H9 (cell line): ENCODE measurements around the gene FAM13B. TPM values are rescaled to one million over a fixed set of nuclear protein-coding genes. Genes with fewer than 3 reads are reported as not detected.

Source experiments
- DNase-seq: peaks from one replicate; pipeline ENCODE4 v3.0.0-alpha.2; 2017
- H2AFZ ChIP-seq: one replicate; pipeline ENCODE4 v1.6.1; 2013; ENCODE audit warnings: mild to moderate bottlenecking, low read length, control low read depth, moderate library complexity
- H2AK5ac ChIP-seq: 2 replicates; pipeline ENCODE4 v1.6.1; 2013; ENCODE audit warnings: low read length, control low read depth, mixed read lengths; ENCODE audit not compliant: insufficient read length
- H2BK120ac ChIP-seq: one replicate; pipeline ENCODE4 v1.6.1; 2013; ENCODE audit warnings: low read depth, mild to moderate bottlenecking, low read length, control low read depth, inconsistent platforms; ENCODE audit not compliant: poor library complexity, severe bottlenecking
- H2BK12ac ChIP-seq: 2 replicates; pipeline ENCODE4 v1.6.1; 2013; ENCODE audit warnings: low read length, control low read depth, mixed read lengths, low read depth; ENCODE audit not compliant: insufficient read length
- H2BK15ac ChIP-seq: 2 replicates; pipeline ENCODE4 v1.6.1; 2013; ENCODE audit warnings: low read depth, low read length, control low read depth
- H2BK20ac ChIP-seq: one replicate; pipeline ENCODE4 v1.6.1; 2013; ENCODE audit warnings: low read depth, mild to moderate bottlenecking, low read length, control low read depth, inconsistent platforms; ENCODE audit not compliant: poor library complexity, severe bottlenecking
- H2BK5ac ChIP-seq: 2 replicates; pipeline ENCODE4 v1.6.1; 2013; ENCODE audit warnings: low read length, control low read depth, mixed read lengths; ENCODE audit not compliant: insufficient read length
- H3K14ac ChIP-seq: 2 replicates; pipeline ENCODE4 v1.6.1; 2013; ENCODE audit warnings: low read length, control low read depth; ENCODE audit not compliant: insufficient read depth
- H3K18ac ChIP-seq: 2 replicates; pipeline ENCODE4 v1.6.1; 2013; ENCODE audit warnings: low read depth, mild to moderate bottlenecking, mixed read lengths, low read length, control low read depth; ENCODE audit not compliant: insufficient read length
- H3K23ac ChIP-seq: 2 replicates; pipeline ENCODE4 v1.6.1; 2013; ENCODE audit warnings: low read length, control low read depth, mixed read lengths, low read depth; ENCODE audit not compliant: insufficient read length
- H3K23me2 ChIP-seq: 2 replicates; pipeline ENCODE4 v1.6.1; 2013; ENCODE audit warnings: low read depth, mild to moderate bottlenecking, mixed read lengths, low read length, control low read depth; ENCODE audit not compliant: insufficient read length, poor library complexity, severe bottlenecking
- H3K27ac ChIP-seq: 2 replicates; pipeline ENCODE4 v1.5.1; 2013; ENCODE audit warnings: low read length, control low read depth, mixed read lengths, low read depth; ENCODE audit not compliant: insufficient read length
- H3K27me3 ChIP-seq: 2 replicates; pipeline ENCODE4 v1.6.1; 2013; ENCODE audit warnings: low read length, control low read depth, inconsistent platforms; ENCODE audit not compliant: insufficient read depth
- H3K4ac ChIP-seq: 2 replicates; pipeline ENCODE4 v1.6.1; 2013; ENCODE audit warnings: low read depth, mild to moderate bottlenecking, control low read depth, inconsistent platforms, low read length, moderate library complexity
- H3K4me1 ChIP-seq: 2 replicates; pipeline ENCODE4 v1.6.1; 2013; ENCODE audit warnings: low read length, control low read depth, inconsistent platforms; ENCODE audit not compliant: insufficient read depth
- H3K4me2 ChIP-seq: 2 replicates; pipeline ENCODE4 v1.6.1; 2013; ENCODE audit warnings: low read length, control low read depth, mixed read lengths; ENCODE audit not compliant: insufficient read length, insufficient read depth
- H3K56ac ChIP-seq: 2 replicates; pipeline ENCODE4 v1.6.1; 2013; ENCODE audit warnings: low read depth, mild to moderate bottlenecking, mixed read lengths, low read length, control low read depth; ENCODE audit not compliant: insufficient read length
- H3K79me1 ChIP-seq: 2 replicates; pipeline ENCODE4 v1.6.1; 2013; ENCODE audit warnings: low read depth, mild to moderate bottlenecking, moderate library complexity, low read length, control low read depth, inconsistent platforms; ENCODE audit not compliant: insufficient read depth, poor library complexity, severe bottlenecking
- H3K79me2 ChIP-seq: 2 replicates; pipeline ENCODE4 v1.6.1; 2013; ENCODE audit warnings: low read length, control low read depth, inconsistent platforms; ENCODE audit not compliant: insufficient read depth
- H3K9ac ChIP-seq: 2 replicates; pipeline ENCODE4 v1.6.1; 2013; ENCODE audit warnings: low read length, control low read depth, mixed read lengths; ENCODE audit not compliant: insufficient read length; ENCODE audit errors: extremely low read depth
- H3K9me3 ChIP-seq: one replicate; pipeline ENCODE4 v1.6.1; 2013; ENCODE audit warnings: low read depth, low read length, inconsistent platforms; ENCODE audit not compliant: control insufficient read depth
- H3T11ph ChIP-seq: one replicate; pipeline ENCODE4 v1.6.1; 2013; ENCODE audit warnings: mild to moderate bottlenecking, low read length, control low read depth, inconsistent platforms
- H4K20me1 ChIP-seq: one replicate; pipeline ENCODE4 v1.6.1; 2013; ENCODE audit not compliant: control insufficient read depth, insufficient read length, insufficient read depth
- H4K5ac ChIP-seq: 2 replicates; pipeline ENCODE4 v1.6.1; 2013; ENCODE audit warnings: low read depth, mild to moderate bottlenecking, mixed read lengths, low read length, control low read depth; ENCODE audit not compliant: insufficient read length
- H4K8ac ChIP-seq: replicated peaks from 2 replicates; pipeline ENCODE4 v1.6.1; 2013; ENCODE audit warnings: low read length, control low read depth, mixed read lengths, low read depth; ENCODE audit not compliant: insufficient read length
- H4K91ac ChIP-seq: 2 replicates; pipeline ENCODE4 v1.6.1; 2013; ENCODE audit warnings: low read depth, mild to moderate bottlenecking, moderate library complexity, mixed read lengths, low read length, control low read depth; ENCODE audit not compliant: insufficient read length
- H3K27ac Mint-ChIP-seq, 3 experiments: 2 replicates in 2 of 3; 3 replicates in 1 of 3; pipeline ENCODE4 v1.8.0; 2020 to 2021; ENCODE audit warnings: mixed read lengths in 3 of 3, mild to moderate bottlenecking in 1 of 3, moderate library complexity in 1 of 3
- H3K27me3 Mint-ChIP-seq: 2 replicates; pipeline ENCODE4 v1.8.0; 2021; ENCODE audit warnings: low read depth, mild to moderate bottlenecking, moderate library complexity, mixed read lengths
- H3K36me3 Mint-ChIP-seq, 3 experiments: 2 replicates in 2 of 3; 3 replicates in 1 of 3; pipeline ENCODE4 v1.8.0; 2020 to 2021; ENCODE audit warnings: low read depth in 3 of 3, mixed read lengths in 3 of 3; ENCODE audit not compliant: insufficient read depth in 1 of 3
- H3K4me1 Mint-ChIP-seq, 2 experiments: 2 replicates each; pipeline ENCODE4 v1.8.0; 2020; ENCODE audit warnings: mixed read lengths in 2 of 2
- H3K4me3 Mint-ChIP-seq, 2 experiments: 2 replicates in 1 of 2; 3 replicates in 1 of 2; pipeline ENCODE4 v1.8.0; 2020 to 2021; ENCODE audit warnings: mild to moderate bottlenecking in 2 of 2, mixed read lengths in 2 of 2, moderate library complexity in 1 of 2
- H3K9me3 Mint-ChIP-seq, 2 experiments: 2 replicates in 1 of 2; 3 replicates in 1 of 2; pipeline ENCODE4 v1.8.0; 2020; ENCODE audit warnings: mild to moderate bottlenecking in 2 of 2, mixed read lengths in 2 of 2, moderate library complexity in 1 of 2
- CTCF ChIP-seq: fragments of 200-600 bp; sonication (generic); conservative IDR thresholded peaks from 3 replicates; pipeline ENCODE4 v1.8.0; 2021; ENCODE audit warnings: antibody characterized with exemption, mild to moderate bottlenecking
- WGBS: extraction: QIAGEN DNeasy Blood & Tissue Kit; methylation state at CpG from one replicate; pipeline ENCODE4 v1.1.7; 2013; ENCODE audit warnings: missing lambda C conversion rate, low lambda C conversion rate, mixed read lengths; ENCODE audit not compliant: insufficient read length; ENCODE audit errors: extremely low coverage; 5-methylcytosine and 5-hydroxymethylcytosine counted together
- total RNA-seq: library from RNA; stranded (reverse); gene quantifications from 2 replicates; pipeline ENCODE4 v1.2.1, GENCODE V29; 2021

Gene FAM13B
- total RNA-seq, 1 experiment from 2014 or later: 23.0 TPM

GRCh38 chr5:137935190-137935589 is 97.7 kb downstream of the FAM13B start:
- no peak overlapping the region for H2AK5ac ChIP-seq
- H3K14ac ChIP-seq: no peak overlapping the region
- no peak overlapping the region for H4K5ac ChIP-seq
- Mint-ChIP-seq H3K36me3 (peaks cover 8 to 27% (median 25%) of the 10 kb centered on the region in 3 experiments; a peak in 6 of 7 replicates), H3K9me3 (no peaks in the 10 kb centered on the region), H3K4me1 (no peaks in the 10 kb centered on the region), H3K27ac (no peak overlapping the region; a peak in 1 of 7 replicates), H3K4me3 (no peak overlapping the region), H3K27me3 (no peaks in the 10 kb centered on the region)
- no peak overlapping the region for H3K27ac ChIP-seq
- TF ChIP-seq CTCF: no peak
- H2BK5ac ChIP-seq: no peak overlapping the region
- no peak overlapping the region for H3K18ac ChIP-seq
- no peak overlapping the region for H4K8ac ChIP-seq
- no peak overlapping the region for H2AFZ ChIP-seq
- DNase-seq: no peak
- H3K4me1 ChIP-seq: no peaks in the 10 kb centered on the region
- H3T11ph ChIP-seq: no peak overlapping the region
- no peaks in the 10 kb centered on the region for H3K23me2 ChIP-seq
- no peak overlapping the region for H3K4ac ChIP-seq
- WGBS: no CpG with 5 or more reads among the region's 1 CpG
- no peak overlapping the region for H3K9ac ChIP-seq
- H4K91ac ChIP-seq: no peak overlapping the region
- no peaks in the 10 kb centered on the region for H4K20me1 ChIP-seq
- H3K56ac ChIP-seq: no peak overlapping the region
- H3K79me1 ChIP-seq: no peaks in the 10 kb centered on the region
- no peak overlapping the region for H2BK12ac ChIP-seq
- H2BK20ac ChIP-seq: no peak overlapping the region
- no peaks in the 10 kb centered on the region for H3K79me2 ChIP-seq
- no peak overlapping the region for H2BK15ac ChIP-seq
- no peak overlapping the region for H3K4me2 ChIP-seq
- no peaks in the 10 kb centered on the region for H3K9me3 ChIP-seq
- no peaks in the 10 kb centered on the region for H3K27me3 ChIP-seq
- no peak overlapping the region for H2BK120ac ChIP-seq
- no peak overlapping the region for H3K23ac ChIP-seq
